HCT116 (cell line): Measurements from ENCODE around the gene ARSJ.

Source experiments
- EGR1 ChIP-seq: IDR thresholded peaks from 2 replicates; pipeline ENCODE4 v1.6.1; 2012; ENCODE audit warnings: low read depth
- EZH2 ChIP-seq: fragments of 200-600 bp; sonication (generic); IDR thresholded peaks from 2 replicates; pipeline ENCODE4 v1.6.1; 2017; ENCODE audit warnings: antibody characterized with exemption, mixed run types
- FOSL1 ChIP-seq: IDR thresholded peaks from 2 replicates; pipeline ENCODE4 v1.6.1; 2012; ENCODE audit warnings: low read depth
- JUND ChIP-seq: IDR thresholded peaks from 2 replicates; pipeline ENCODE4 v1.6.1; 2012
- POLR2A ChIP-seq: IDR thresholded peaks from 2 replicates; pipeline ENCODE4 v1.7.0; 2011; ENCODE audit warnings: borderline replicate concordance; ENCODE audit not compliant: insufficient read depth, insufficient read length; ENCODE audit errors: extremely low read depth
- RAD21 ChIP-seq: IDR thresholded peaks from 2 replicates; pipeline ENCODE4 v1.6.1; 2012; ENCODE audit warnings: low read depth, mild to moderate bottlenecking
- SIN3A ChIP-seq: IDR thresholded peaks from 2 replicates; pipeline ENCODE4 v1.6.1; 2012; ENCODE audit warnings: low read depth
- SP1 ChIP-seq: IDR thresholded peaks from 2 replicates; pipeline ENCODE4 v1.6.1; 2012; ENCODE audit warnings: low read depth
- TCF7L2 ChIP-seq: IDR thresholded peaks from 2 replicates; pipeline ENCODE4 v1.7.0; 2011; ENCODE audit warnings: borderline replicate concordance, inconsistent platforms; ENCODE audit not compliant: insufficient read depth, insufficient read length; ENCODE audit errors: extremely low read depth
- YY1 ChIP-seq: IDR thresholded peaks from 2 replicates; pipeline ENCODE4 v1.6.1; 2011; ENCODE audit warnings: low read length, low read depth, moderate library complexity, mild to moderate bottlenecking; ENCODE audit not compliant: insufficient replicate concordance; ENCODE audit errors: extremely low read depth
- ZNF274 ChIP-seq: fragments of 200-500 bp; sonication (Bioruptor generic); IDR thresholded peaks from 2 replicates; pipeline ENCODE4 v1.6.1; 2014; ENCODE audit warnings: mild to moderate bottlenecking, low read depth, low read length, inconsistent platforms
- TF ChIP-seq, protein P1 (sequence below), 3 experiments: fragments of 200-600 bp in 1 of 3; sonication (generic) in 1 of 3; IDR thresholded peaks in 2 of 3; conservative IDR thresholded peaks in 1 of 3; 2 replicates each; pipeline ENCODE4 v1.5.1; 2012 to 2017; ENCODE audit warnings: low read depth in 2 of 3, low read length in 2 of 3, antibody characterized with exemption in 1 of 3, borderline replicate concordance in 1 of 3, control low read depth in 1 of 3, mild to moderate bottlenecking in 1 of 3, mixed read lengths in 1 of 3, mixed run types in 1 of 3, moderate library complexity in 1 of 3; ENCODE audit not compliant: insufficient read depth in 1 of 3
- TF ChIP-seq, protein P2 (sequence below): IDR thresholded peaks from 2 replicates; pipeline ENCODE4 v1.6.1; 2012

DNA sequence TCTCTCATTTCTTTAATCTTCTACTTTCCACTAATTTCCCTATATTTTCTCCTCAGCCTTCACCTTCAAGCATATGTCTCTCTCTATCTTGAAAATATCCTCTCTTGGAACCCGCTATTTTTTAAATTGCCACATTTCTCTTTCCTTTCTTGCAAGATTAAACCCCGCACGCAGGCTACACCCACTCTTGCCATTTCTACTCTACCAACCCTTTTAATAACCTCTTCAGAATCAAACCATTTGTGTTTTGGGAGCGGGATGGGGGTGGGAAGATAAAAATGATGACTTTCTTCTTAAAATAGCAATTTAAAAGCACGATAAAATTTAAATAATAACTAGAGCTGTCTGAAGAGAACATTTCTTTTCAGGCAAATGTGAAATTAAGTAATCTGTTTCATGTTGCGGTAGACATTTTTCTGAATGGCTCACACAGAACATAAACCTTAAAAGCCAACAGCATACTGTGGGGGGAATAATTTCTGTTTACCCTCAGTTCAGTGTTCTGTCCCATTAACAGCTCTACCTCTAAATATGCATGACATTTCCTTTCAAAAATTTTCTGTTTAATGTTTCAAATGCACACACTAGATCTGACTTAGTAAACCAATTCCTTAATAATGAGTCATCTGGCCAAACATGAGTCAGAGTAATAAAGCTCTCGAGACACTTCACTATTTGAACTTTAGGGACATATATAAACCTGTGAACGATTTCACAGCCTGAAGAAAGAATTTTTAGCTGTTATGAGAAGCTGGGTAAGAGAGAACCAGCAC, 20.5 kb downstream of the ARSJ start:
- TF ChIP-seq TCF7L2 (peak; percentile 85), FOSL1 (peak; percentile 98), RAD21 (peak; percentile 29; the same call in 1 of the 2 replicates), SP1 (peak; percentile 84), EGR1 (no peak), SIN3A (peak; percentile 69), ZNF274 (no peak), POLR2A (no peak), JUND (peak; percentile 97), YY1 (no peak), EZH2 (no peak)
- TF ChIP-seq, protein P1, sequence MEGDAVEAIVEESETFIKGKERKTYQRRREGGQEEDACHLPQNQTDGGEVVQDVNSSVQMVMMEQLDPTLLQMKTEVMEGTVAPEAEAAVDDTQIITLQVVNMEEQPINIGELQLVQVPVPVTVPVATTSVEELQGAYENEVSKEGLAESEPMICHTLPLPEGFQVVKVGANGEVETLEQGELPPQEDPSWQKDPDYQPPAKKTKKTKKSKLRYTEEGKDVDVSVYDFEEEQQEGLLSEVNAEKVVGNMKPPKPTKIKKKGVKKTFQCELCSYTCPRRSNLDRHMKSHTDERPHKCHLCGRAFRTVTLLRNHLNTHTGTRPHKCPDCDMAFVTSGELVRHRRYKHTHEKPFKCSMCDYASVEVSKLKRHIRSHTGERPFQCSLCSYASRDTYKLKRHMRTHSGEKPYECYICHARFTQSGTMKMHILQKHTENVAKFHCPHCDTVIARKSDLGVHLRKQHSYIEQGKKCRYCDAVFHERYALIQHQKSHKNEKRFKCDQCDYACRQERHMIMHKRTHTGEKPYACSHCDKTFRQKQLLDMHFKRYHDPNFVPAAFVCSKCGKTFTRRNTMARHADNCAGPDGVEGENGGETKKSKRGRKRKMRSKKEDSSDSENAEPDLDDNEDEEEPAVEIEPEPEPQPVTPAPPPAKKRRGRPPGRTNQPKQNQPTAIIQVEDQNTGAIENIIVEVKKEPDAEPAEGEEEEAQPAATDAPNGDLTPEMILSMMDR (IDR thresholded peaks at IDR 0.05 in 2 of 3, conservative IDR thresholded peaks at IDR 0.05 in 1 of 3; ENCODE audit: borderline replicate concordance in 1 of 3, insufficient read depth in 1 of 3, low read depth in 2 of 3, low read length in 2 of 3): no peak
- TF ChIP-seq, protein P2, sequence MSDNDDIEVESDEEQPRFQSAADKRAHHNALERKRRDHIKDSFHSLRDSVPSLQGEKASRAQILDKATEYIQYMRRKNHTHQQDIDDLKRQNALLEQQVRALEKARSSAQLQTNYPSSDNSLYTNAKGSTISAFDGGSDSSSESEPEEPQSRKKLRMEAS: peak; percentile 34; the same call in 1 of the 2 replicates
